Stimulated activated CD4-positive, alpha-beta T cell treated with anti-CD3 and anti-CD28 coated beads, Interleukin-2, amount 100 ng/mL, for 48 hours (primary cell): ENCODE results near the gene HACD2.

Experiments
- DNase-seq, 2 donors: peaks; one replicate each; pipeline ENCODE4 v3.0.0-alpha.2; 2020

The HACD2 gene

GRCh38 chr3:123444023-123444422, 140.8 kb downstream of the HACD2 start:
- no peak for DNase-seq

- DNase-seq, result no peak
Observed at GRCh38 chr3:123442908-123443307, 141.9 kb downstream of the HACD2 start.

GRCh38 chr3:123442125-123442524, 142.7 kb downstream of the HACD2 start:
- DNase-seq, result no peak
